ENCODE measurements around the gene LAGE3.

GRCh38 chrX:154507673-154508383 lies 28.7 kb upstream of the LAGE3 start:
- TF ChIP-seq EZH2phosphoT487 (IDR thresholded peaks at IDR 0.05; ENCODE audit: low read depth), result no peak
- TF ChIP-seq, protein P1, sequence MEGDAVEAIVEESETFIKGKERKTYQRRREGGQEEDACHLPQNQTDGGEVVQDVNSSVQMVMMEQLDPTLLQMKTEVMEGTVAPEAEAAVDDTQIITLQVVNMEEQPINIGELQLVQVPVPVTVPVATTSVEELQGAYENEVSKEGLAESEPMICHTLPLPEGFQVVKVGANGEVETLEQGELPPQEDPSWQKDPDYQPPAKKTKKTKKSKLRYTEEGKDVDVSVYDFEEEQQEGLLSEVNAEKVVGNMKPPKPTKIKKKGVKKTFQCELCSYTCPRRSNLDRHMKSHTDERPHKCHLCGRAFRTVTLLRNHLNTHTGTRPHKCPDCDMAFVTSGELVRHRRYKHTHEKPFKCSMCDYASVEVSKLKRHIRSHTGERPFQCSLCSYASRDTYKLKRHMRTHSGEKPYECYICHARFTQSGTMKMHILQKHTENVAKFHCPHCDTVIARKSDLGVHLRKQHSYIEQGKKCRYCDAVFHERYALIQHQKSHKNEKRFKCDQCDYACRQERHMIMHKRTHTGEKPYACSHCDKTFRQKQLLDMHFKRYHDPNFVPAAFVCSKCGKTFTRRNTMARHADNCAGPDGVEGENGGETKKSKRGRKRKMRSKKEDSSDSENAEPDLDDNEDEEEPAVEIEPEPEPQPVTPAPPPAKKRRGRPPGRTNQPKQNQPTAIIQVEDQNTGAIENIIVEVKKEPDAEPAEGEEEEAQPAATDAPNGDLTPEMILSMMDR (IDR thresholded peaks at IDR 0.05; ENCODE audit: low read depth, low read length), result no peak

All from OCI-LY3 (cell line).